IPS-11a (cell line): Measurements from ENCODE around the gene RIMBP2.
"Not testable (repeated sequence)": the region's sequence is repeated elsewhere in the genome, so short reads cannot be mapped to it uniquely, and the experiment has no call there.

Experiments used
- H3K4me3 ChIP-seq: one replicate; pipeline ENCODE4 v1.5.1; 2013; ENCODE audit warnings: low read depth, low read length, control low read depth

RIMBP2 gene

DNA sequence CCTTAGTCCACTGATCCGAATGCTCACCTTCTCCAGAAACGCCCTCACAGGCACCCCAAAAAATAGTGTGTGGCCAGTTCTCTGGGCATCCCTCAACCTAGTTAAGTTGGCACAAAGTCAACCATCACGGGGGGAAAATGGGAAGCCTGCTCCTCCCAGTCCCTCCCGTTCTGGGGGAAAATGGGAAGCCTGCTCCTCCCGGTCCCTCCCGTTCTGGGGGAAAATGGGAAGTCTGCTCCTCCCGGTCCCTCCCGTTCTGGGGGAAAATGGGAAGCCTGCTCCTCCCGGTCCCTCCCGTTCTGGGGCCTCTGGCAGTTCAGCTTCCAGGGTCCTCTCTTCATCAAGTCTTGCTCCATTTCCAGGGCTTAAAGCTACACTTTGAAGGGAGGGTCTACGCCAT lies 106.1 kb downstream of the RIMBP2 start:
- no peak overlapping the region for H3K4me3 ChIP-seq

DNA sequence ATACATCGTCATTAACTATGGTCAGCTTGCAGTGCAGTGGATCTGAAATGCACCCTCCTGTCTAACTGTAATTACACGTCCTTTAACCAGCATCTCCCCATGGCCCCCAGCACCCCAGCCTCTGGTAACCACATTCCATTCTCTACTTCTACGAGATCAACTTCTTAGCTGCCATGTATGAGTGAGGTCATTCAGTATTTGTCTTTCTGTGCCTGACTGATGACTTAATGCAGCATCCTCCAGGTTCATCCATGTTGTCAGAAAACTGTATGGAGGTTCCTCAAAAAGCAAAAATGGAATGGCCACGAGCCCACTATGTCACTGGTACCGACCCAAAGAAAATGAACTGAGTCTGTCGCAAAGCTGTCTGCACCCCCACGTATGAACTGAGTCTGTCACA lies 107.3 kb downstream of the RIMBP2 start:
- H3K4me3 ChIP-seq: no peak overlapping the region

DNA sequence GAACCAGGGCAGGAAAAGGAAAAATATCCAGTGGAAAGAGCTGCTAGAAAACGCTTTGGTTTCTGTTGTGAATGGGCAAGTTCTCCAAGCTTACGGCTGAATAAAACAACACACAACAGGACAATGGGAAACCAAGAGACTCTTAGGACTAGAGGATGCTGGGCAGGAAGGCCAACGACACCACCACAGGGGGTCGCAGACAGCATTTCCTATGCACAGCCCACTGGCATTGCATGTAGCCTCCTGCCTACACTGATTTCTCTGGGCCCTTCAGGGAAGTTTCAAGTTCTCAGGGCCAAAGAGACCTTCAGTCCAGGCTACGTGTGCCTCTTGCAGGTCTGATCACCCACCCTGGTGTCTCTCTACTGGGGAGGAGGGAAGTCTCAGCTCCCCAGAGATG lies 108.0 kb downstream of the RIMBP2 start:
- H3K4me3 ChIP-seq: no peak overlapping the region

DNA sequence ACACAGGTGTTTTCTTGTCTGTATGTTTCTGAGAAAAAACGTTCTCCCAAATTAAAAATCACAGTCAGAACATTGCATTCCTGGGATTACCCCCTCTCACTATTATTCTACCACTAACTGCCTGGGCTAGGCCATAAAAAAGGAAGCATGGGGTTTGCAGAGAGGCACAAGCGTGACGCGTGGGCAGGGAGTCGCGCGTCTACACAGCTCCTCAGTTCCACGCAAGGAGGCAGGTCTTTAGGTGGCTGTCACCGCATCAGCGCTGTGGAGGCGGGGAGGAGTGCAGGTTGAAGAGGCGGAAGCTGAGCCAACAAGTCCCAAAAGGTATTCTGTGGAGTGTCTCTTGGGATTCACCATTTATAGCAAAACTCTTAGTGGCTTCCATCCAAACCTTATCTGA lies 109.9 kb downstream of the RIMBP2 start:
- no peak overlapping the region for H3K4me3 ChIP-seq

DNA sequence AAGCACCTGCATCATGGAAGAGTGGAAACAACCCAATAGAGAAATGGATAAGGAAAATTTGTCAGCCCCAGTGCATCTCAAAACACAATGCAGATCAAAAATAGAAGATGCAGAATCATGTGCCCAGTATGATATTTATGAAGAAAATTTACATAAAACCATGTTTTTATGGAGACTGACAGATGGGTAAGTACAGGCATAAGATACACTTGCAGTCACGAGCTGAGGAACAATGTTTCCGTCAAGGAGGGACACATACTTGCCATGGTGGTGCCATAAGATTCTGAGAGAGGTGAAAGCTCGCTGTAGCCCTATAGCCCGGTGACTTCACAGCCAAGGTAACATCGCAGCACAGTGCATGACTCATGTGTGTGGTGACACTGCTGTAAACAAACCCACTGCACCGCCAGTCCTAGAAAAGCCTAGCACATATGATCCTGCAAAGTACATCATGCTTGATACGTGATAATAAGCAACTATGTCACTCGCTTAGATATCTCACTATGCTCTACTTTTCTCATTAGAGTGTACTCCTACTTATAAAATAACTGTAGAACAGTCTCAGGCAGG lies 112.6 kb downstream of the RIMBP2 start:
- no peak overlapping the region for H3K4me3 ChIP-seq

DNA sequence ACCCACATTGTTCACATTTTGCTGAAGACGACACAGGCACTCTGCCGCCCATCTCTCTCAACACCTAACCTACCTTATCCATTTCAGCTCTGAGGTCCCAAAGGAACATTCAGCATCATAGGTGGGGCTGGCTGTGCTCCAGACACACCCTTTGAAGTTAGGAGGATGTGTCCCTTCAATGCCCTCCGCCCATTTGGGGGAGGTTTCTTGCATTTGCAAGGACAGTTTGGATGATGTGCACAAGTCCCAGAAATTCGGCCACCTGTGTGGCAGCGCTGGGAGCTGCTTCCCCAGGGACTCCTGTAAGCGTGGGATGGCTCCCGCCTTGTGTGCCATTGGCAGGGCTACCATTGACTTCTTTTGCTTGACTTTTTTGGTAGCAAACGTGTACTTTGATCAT lies 113.8 kb downstream of the RIMBP2 start:
- H3K4me3 ChIP-seq: no peak overlapping the region

DNA sequence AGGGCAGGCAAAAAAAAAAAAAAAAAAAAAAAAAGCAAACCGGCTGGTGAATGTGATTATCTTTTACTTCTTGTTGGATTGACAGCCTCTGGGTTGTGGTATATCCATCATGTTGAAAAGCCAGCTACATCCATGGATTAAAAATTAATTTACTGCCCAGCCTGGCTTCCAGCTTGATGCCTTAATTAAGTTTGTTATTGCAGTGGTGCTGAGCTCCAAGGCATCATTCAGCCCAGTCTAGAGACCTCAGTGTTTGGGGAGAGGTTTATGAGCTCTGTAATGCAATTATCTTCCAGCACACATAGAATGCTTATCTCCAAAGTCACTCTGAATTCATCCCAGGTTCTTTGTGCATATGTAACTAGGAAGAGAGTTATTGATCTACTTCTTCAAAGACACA lies 114.8 kb downstream of the RIMBP2 start:
- no peak overlapping the region for H3K4me3 ChIP-seq

DNA sequence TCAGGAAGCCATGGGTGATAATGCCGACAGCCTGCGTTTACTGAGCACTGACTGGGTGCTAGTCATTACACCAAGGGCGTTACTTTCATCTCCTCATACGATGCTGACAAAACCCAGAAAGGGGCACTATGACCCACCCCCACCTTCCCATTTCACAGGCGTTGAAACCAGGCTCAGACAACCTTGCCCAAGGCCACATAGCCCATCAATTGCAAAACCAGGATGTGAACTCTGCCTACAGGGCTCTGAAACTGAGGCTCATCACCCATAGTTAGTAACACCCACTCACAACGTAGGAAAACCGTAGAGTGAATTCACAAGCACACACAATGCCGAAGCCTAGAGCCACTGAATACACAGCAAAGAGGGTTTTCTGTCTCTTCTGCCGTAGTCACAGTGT lies 119.9 kb downstream of the RIMBP2 start:
- H3K4me3 ChIP-seq: no peak overlapping the region

DNA sequence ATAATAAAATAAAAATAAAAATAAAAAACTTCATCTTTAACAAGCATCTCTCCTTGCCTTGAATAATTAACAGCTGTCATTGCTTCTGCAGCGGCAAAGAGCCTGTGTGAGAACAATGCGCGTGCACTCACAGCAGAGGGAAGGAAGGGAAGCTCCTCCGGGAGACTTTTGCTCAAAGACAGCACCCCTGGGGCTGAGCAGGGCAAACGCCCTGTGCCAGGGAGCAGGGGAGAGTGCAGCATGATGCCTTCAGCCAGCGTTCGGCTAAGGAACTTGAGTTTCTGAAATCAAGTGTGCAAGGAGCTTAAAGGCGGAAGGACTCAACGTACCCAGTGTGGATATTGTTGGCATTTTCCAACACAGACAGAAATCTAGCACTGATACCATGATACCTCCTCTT lies 120.5 kb downstream of the RIMBP2 start:
- H3K4me3 ChIP-seq: no peak overlapping the region

DNA sequence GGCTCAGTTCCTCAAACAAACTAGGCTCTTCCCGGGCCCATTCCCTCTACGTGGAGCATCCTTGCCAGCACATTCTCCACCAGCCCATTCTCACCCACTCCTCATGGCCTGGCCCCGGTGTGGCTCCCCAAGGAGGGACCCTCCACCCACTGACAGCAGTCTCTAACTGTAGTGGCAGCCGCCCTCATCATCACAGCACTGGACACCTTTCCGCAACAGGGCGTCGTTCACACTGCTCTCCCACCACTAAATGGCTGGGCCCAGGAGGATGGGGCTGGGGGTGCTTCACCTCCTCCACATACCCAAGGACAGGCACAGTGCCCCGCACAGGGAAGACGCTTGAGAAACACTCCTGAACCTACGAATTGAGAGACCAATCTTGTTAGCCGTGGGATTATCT lies 123.0 kb downstream of the RIMBP2 start:
- no peak overlapping the region for H3K4me3 ChIP-seq

DNA sequence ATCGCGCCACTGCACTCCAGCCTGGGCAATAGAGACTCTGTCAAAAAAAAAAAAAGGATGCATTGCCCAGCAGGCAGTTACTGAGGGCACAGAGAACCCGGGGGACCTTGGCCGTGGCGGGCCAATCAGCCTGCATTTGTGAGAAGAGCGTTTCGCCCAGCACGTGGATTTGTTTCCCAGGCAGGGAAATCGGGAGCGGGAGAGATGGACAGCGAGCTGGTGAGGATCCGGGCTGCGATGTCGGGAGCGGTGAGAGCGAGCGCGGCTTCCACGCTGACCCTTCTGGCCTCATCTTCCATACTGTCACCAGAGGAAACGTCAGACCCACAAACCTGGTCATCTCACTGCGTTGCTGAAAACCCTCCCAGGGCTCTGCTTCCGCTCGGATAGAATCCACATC lies 123.5 kb downstream of the RIMBP2 start:
- no peak overlapping the region for H3K4me3 ChIP-seq

DNA sequence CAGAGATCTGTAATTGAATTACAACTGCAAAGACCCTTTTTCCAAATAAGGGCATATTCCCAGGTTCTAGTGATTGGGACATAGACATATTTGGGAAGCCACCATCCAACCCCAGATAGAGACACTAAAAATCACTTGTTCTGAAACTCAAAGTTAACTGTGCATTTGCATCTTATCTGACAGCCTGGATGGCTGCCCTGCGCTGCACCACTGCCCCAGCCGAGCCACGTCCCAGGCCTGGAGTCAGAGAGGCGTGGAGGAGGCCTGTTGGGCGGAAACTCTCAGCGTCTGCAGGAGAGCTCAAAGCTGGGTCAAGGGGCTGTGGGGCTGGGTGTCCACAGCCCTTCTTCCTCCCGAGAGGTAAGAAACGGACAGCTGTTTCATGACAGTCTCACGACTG lies 124.4 kb downstream of the RIMBP2 start:
- no peak overlapping the region for H3K4me3 ChIP-seq

DNA sequence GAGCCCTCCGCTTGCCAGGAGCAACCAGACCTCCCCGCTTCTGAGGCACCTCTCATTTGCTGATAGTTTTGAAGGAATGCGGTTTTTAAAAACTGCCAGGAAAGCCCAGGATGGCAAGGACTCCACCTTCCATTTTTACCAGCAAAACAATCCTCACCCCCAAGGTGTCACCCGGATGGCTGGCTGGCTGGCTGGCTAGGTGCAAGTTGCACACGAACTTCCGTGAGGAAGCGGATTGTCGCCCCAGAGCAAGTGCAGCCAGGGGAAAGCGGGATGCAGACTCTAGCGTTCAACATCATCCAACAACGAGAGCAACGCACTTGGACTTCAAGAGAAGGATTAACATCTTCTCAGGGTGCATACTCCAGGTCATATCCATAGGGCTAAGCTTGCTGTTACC lies 125.4 kb downstream of the RIMBP2 start:
- H3K4me3 ChIP-seq: no peak overlapping the region

DNA sequence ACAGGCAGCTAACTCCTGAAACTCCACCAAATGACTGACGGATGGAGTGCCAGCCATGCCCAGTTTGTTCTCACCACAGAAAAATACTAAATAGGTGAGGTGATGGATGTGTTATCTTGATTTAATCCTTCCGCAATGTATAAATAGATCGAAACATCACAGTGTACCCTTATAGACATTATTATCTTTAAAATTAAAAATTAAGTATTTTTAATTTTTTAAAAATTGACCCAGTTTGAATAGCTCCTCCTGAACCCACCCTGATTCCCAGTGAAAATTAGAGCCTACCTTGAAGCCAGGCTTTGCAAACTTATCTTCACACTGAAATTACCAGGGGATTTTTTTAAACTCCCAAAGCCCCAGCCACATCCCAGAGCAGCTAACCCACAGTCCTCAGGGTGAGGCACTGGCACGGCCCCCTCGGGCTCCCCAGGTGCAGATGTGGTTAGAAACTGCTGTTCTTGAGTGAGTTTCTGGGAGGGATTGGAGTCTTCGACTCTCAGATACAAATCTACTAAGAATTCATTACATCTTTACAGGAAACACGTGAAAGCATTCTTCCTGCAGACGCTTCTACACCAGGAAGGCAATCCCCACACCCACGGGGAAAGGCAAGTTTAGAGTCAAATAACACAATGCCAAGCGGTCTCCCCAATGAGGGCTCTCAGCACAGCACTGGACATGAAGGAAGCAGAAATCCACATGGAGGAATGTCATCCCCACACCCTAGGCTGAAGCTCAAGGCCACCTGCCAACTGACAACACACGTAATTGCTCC lies 126.4 kb downstream of the RIMBP2 start:
- no peak overlapping the region for H3K4me3 ChIP-seq

DNA sequence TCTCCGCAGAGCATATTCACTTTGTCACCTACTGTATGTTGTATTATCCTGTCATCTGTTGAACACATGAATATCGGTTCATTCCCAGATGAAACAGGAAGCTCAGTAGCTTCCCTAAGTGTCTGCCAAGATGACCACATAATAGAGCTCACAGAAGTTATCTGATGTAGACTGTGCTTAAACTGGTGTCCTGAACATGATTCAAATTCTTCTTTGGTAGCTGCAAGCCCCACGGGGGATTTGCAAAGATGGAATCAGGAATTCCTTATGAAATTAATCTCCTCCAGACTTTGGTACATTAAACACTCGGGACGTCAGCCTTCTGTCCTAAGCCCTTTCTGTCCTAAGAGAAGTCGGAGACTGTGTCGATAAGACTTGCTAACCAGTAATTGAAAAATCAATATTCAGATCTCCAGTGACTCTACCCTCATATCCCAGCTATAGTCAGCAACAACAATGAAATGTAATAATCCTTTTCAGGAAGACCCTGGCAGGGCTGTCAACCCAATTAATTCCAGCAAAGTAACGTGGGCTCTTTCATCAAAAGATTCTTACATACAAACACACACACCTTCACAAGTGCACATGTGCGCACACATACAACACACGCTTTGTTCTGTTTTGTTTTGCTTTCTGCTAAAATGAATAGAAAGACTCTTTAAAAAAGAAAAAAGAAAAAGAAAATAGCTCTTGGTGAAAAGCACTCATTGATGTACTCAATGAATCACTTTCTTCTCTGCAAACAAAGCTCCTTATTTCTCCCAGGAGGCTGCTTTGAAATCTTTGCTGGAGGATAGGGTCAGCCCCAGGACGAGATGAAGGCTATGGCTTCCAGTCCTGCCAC lies 127.2 kb downstream of the RIMBP2 start:
- H3K4me3 ChIP-seq: no peak overlapping the region

DNA sequence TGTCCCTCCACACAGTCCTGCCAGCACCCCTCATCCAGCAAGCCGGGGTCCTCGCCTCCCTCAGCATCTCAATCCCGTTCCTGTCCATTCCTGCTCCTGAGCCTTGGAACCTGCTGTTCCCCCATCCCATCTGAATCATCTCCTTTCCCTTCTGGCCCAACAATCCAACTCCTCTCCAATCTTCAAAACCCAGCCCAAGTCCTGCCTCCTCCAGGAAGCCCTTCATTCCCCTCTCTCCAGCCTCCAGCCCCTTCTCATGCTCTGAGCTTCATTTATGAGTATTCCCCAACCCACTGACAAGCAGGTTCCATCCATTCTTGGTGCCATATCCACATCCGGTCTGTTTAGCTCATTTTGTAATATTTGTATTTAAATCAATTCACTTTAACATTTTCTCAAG lies 128.1 kb downstream of the RIMBP2 start:
- no peak overlapping the region for H3K4me3 ChIP-seq

DNA sequence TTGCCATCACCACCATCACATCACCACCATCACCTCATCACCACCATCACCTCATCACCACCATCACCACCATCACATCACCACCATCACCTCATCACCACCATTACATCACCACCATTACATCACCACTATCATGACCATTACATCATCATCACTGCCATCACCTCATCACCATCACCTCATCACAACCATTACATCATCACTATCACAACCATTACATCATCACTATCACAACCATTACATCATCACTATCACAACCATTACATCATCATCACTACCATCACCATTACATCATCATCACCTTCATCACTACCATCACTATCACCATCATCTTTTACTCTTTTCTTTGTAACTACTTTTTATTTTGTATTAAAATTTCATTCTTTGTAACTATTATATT lies 131.6 kb downstream of the RIMBP2 start:
- H3K4me3 ChIP-seq: not testable (repeated sequence)

DNA sequence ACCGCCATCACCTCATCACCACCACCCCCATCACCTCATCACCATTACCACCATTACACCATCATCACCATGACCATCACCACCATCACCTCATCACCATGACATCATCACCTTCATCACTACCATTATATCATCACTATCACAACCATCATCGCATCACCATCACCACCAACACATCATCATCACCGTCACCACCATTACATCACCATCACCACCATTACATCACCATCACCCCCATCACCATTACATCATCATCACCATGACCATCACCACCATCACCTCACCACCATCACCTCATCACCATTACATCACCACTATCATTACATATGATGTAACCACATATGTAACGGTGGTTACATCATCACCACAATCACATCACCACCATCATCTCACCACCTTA lies 132.3 kb downstream of the RIMBP2 start:
- H3K4me3 ChIP-seq: no peak overlapping the region

DNA sequence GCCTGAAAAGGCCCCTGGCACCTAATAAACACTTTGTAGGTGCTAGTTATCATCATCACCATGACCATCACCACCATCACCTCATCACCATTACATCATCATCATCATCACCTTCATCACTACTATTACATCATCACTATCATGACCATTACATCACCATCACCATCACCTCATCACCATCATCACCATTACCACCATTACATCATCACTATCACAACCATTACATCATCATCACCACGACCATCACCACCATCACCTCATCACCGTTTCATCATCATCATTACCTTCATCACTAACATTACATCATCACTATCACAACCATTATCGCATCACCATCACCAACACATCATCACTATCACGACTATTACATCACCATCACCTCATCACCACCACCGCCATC lies 132.8 kb downstream of the RIMBP2 start:
- H3K4me3 ChIP-seq: no peak overlapping the region

DNA sequence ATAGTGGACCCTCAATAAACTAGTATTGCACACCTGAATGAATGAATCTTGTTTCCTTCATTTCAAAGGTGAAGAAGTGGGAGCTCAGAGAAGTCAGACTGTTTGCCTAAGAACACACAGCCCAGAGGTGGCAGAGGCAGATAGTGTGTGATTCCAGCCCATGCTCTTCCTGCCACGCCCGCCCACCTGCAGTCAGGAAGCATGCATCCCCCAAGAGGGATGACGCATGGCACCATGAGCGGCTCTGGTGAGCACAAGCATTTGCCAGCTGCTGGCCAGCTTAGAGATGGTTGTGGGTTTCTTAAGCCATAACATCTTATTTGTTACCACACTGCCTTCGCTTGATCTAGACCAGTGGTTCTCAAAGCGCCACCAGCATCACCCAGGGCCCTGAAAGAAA lies 133.8 kb downstream of the RIMBP2 start:
- H3K4me3 ChIP-seq: no peak overlapping the region

DNA sequence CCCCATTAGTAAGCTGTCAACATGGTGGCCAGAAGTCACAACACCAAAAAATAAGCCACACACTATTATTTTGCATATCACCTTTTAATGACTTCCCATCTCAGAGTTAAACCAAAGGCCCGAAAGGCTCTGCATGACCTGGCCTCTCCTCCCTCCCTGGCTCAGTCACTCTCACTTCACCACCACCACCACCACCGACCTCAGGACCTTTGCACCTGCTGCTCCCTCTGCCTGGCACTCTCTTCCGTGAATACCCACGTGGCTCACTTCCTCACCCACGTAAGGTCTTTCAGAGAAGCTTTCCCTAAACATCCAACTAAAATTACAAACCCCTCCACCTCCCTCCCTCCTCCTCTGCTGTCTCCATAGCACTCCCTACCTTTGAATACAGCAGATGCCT lies 134.3 kb downstream of the RIMBP2 start:
- no peak overlapping the region for H3K4me3 ChIP-seq

DNA sequence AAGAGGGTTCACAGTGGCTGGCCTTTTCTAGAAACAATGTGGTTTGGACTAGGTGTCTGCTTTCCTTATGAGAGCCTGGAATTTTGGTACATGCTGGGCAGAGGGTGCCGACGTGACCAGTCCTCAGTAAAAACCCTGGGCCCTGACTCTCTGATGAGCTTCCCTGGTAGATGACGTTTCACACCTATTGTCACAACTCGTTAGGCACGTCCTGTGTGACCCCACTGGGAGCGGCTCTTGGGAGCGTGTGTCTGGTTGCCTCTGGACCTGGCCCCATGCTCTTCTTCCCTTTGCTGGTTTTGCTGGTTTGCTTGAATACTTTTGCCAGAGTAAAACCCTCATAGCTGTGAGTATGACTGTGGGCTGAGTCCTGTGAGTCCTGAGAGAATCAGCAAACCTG lies 136.9 kb downstream of the RIMBP2 start:
- H3K4me3 ChIP-seq: no peak overlapping the region
